IMR-90 (cell line): ENCODE data around the gene DNAJB5. TPM values are rescaled to one million over a fixed set of nuclear protein-coding genes. Genes with fewer than 3 reads are reported as not detected.
"Not testable (repeated sequence)": the region's sequence is repeated elsewhere in the genome, so short reads cannot be mapped to it uniquely, and the experiment has no call there.

Experiments
- ATAC-seq: fragments of 200-7000 bp; cut with Tn5 transposase; 2 replicates; pipeline ENCODE4 v1.9.1; 2020; ENCODE audit warnings: low read depth, mild to moderate bottlenecking, moderate library complexity
- BruUV-seq: library from RNA; stranded (reverse); fragments of 400-500 nt; replicated peaks from 2 replicates; lab custom pipeline; 2021; lab: Mats Ljungman, UMichigan
- CTCF ChIA-PET: fragments of 300-600 bp; formaldehyde crosslinking; extraction: SDS; loops from one replicate; lab custom pipeline; 2021; ENCODE audit warnings: antibody characterized with exemption; lab: Yijun Ruan, JAX
- POLR2A ChIA-PET: fragments of 300-600 bp; sonication (Branson Sonifier 250); formaldehyde crosslinking; loops from one replicate; lab custom pipeline; 2022; ENCODE audit warnings: antibody characterized with exemption; ENCODE audit not compliant: unreplicated experiment; lab: Charles Lee
- DNase-seq: peaks from one replicate; pipeline ENCODE4 v3.0.0; 2013
- H2AFZ ChIP-seq: replicated peaks from 2 replicates; pipeline ENCODE3; 2013; ENCODE audit warnings: low read length, mild to moderate bottlenecking; ENCODE audit not compliant: poor library complexity
- H2AK5ac ChIP-seq: 2 replicates; pipeline ENCODE4 v1.6.1; 2013; ENCODE audit warnings: low read depth, low read length, inconsistent platforms
- H2AK9ac ChIP-seq: replicated peaks from 2 replicates; pipeline ENCODE3; 2013; ENCODE audit warnings: mild to moderate bottlenecking, low read depth, low read length, moderate library complexity; ENCODE audit not compliant: poor library complexity
- H2BK120ac ChIP-seq: 2 replicates; pipeline ENCODE4 v1.6.1; 2013; ENCODE audit warnings: low read depth, low read length, inconsistent platforms
- H2BK15ac ChIP-seq: 3 replicates; pipeline ENCODE4 v1.6.1; 2013; ENCODE audit warnings: low read depth, low read length, inconsistent platforms
- H2BK20ac ChIP-seq: 2 replicates; pipeline ENCODE4 v1.6.1; 2013; ENCODE audit warnings: low read depth, mild to moderate bottlenecking, inconsistent platforms, low read length, moderate library complexity
- H2BK5ac ChIP-seq: 2 replicates; pipeline ENCODE4 v1.6.1; 2013; ENCODE audit warnings: mild to moderate bottlenecking, low read depth, low read length, inconsistent platforms; ENCODE audit not compliant: poor library complexity, severe bottlenecking
- H3K14ac ChIP-seq: replicated peaks from 2 replicates; pipeline ENCODE4 v1.6.1; 2013; ENCODE audit warnings: low read depth, low read length, inconsistent platforms
- H3K18ac ChIP-seq: 2 replicates; pipeline ENCODE4 v1.6.1; 2013; ENCODE audit warnings: low read depth, low read length, control low read depth
- H3K23ac ChIP-seq: 2 replicates; pipeline ENCODE4 v1.6.1; 2013; ENCODE audit warnings: low read depth, low read length, inconsistent platforms
- H3K27ac ChIP-seq: 2 replicates; pipeline ENCODE4 v1.5.1; 2013; ENCODE audit warnings: mild to moderate bottlenecking, control low read depth, low read length; ENCODE audit not compliant: insufficient read depth
- H3K27me3 ChIP-seq: 2 replicates; pipeline ENCODE4 v1.6.1; 2013; ENCODE audit warnings: low read length; ENCODE audit not compliant: control insufficient read depth, insufficient read depth
- H3K36me3 ChIP-seq: 2 replicates; pipeline ENCODE4 v1.6.1; 2013; ENCODE audit warnings: low read length, mixed read lengths; ENCODE audit not compliant: control insufficient read depth, insufficient read depth
- H3K4ac ChIP-seq: 2 replicates; pipeline ENCODE4 v1.6.1; 2013; ENCODE audit warnings: low read depth, low read length, inconsistent platforms
- H3K4me1 ChIP-seq: 2 replicates; pipeline ENCODE4 v1.6.1; 2013; ENCODE audit warnings: low read length, mixed read lengths; ENCODE audit not compliant: control insufficient read depth, insufficient read depth
- H3K4me2 ChIP-seq: 2 replicates; pipeline ENCODE4 v1.6.1; 2013; ENCODE audit warnings: low read depth, mild to moderate bottlenecking, control low read depth, low read length, moderate library complexity
- H3K4me3 ChIP-seq: 2 replicates; pipeline ENCODE4 v1.5.1; 2013; ENCODE audit warnings: low read depth, mild to moderate bottlenecking, control low read depth, low read length, moderate library complexity; ENCODE audit not compliant: insufficient read depth
- H3K56ac ChIP-seq: 2 replicates; pipeline ENCODE4 v1.6.1; 2013; ENCODE audit warnings: low read length, inconsistent platforms; ENCODE audit not compliant: insufficient read depth; ENCODE audit errors: extremely low read depth
- H3K79me1 ChIP-seq, 2 experiments: 2 replicates each; pipeline ENCODE4 v1.6.1; 2013; ENCODE audit warnings: low read length in 2 of 2, inconsistent platforms in 1 of 2, low read depth in 1 of 2
- H3K9ac ChIP-seq: 2 replicates; pipeline ENCODE4 v1.6.1; 2013; ENCODE audit warnings: low read depth, low read length, control low read depth
- H3K9me1 ChIP-seq: 2 replicates; pipeline ENCODE4 v1.6.1; 2013; ENCODE audit warnings: low read length, inconsistent platforms; ENCODE audit not compliant: insufficient read depth
- H3K9me3 ChIP-seq: 2 replicates; pipeline ENCODE4 v1.6.1; 2013; ENCODE audit warnings: low read length; ENCODE audit not compliant: control insufficient read depth, insufficient read depth
- H4K20me1 ChIP-seq: 2 replicates; pipeline ENCODE4 v1.6.1; 2013; ENCODE audit warnings: low read length, inconsistent platforms; ENCODE audit not compliant: insufficient read depth
- H4K5ac ChIP-seq: 2 replicates; pipeline ENCODE4 v1.6.1; 2013; ENCODE audit warnings: mild to moderate bottlenecking, low read depth, low read length, control low read depth
- H4K8ac ChIP-seq, 2 experiments: 2 replicates each; pipeline ENCODE4 v1.6.1; 2013; ENCODE audit warnings: low read depth in 2 of 2, low read length in 2 of 2, control low read depth in 1 of 2, inconsistent platforms in 1 of 2
- H4K91ac ChIP-seq: 2 replicates; pipeline ENCODE4 v1.6.1; 2013; ENCODE audit warnings: low read depth, low read length, inconsistent platforms; ENCODE audit not compliant: insufficient read depth
- WGBS, 2 experiments: methylation state at CpG; one replicate each; pipeline versions ENCODE4 v1.1.5 to v1.1.7; 2013; ENCODE audit warnings: missing lambda C conversion rate in 2 of 2; ENCODE audit not compliant: insufficient read length in 1 of 2; ENCODE audit errors: extremely low coverage in 2 of 2; 5-methylcytosine and 5-hydroxymethylcytosine counted together
- dilution Hi-C: fragments of 300-500 bp; cut with HindIII; formaldehyde crosslinking; loops from one replicate; pipeline ENCODE4 v1.14.3; 2018; ENCODE audit warnings: low sequenced_read_pairs; ENCODE audit not compliant: unreplicated experiment
- in situ Hi-C: fragments of 300-500 bp; cut with MboI; formaldehyde crosslinking; loops from 3 replicates; pipeline ENCODE4 v1.14.3; 2019; ENCODE audit warnings: low sequenced_read_pairs, inconsistent platforms, mixed read lengths
- intact Hi-C: fragments of 100-400 bp; cut with micrococcal nuclease; formaldehyde crosslinking; loops from 2 replicates; pipeline ENCODE4 v1.10.0; 2022
- polyA plus RNA-seq, 3 experiments: library from polyadenylated mRNA; depleted of rRNA; stranded (reverse); fragments of >200 nt; gene quantifications; 2 replicates each; pipeline ENCODE4 v1.2.3, GENCODE V29; 2012; ENCODE audit warnings: low replicate concordance in 1 of 3
- total RNA-seq: library from RNA; depleted of rRNA; stranded (reverse); fragments of >200 nt; gene quantifications from 2 replicates; pipeline ENCODE4 v1.2.3, GENCODE V29; 2012

The DNAJB5 gene
- total and polyA plus RNA-seq, 2 of the 4 experiments (the other 2 are of a cell fraction): 11.4 to 14.9 TPM

GRCh38 chr9:34956066-34956465 is 33.5 kb upstream of the DNAJB5 start:
- intact Hi-C loops, H3K4me2 ChIP-seq, H4K20me1 ChIP-seq, H3K4me1 ChIP-seq, H2BK20ac ChIP-seq, H2AK5ac ChIP-seq, H2AK9ac ChIP-seq, ATAC-seq, H3K18ac ChIP-seq, H3K79me1 ChIP-seq, H3K27ac ChIP-seq, CTCF ChIA-PET, H3K14ac ChIP-seq, H3K36me3 ChIP-seq, H3K23ac ChIP-seq, H2AFZ ChIP-seq, H3K9me1 ChIP-seq, POLR2A ChIA-PET, dilution Hi-C loops, H4K5ac ChIP-seq, H2BK120ac ChIP-seq, H2BK15ac ChIP-seq, H2BK5ac ChIP-seq, BruUV-seq, H4K8ac ChIP-seq, H3K9ac ChIP-seq, H4K91ac ChIP-seq, H3K4me3 ChIP-seq, H3K9me3 ChIP-seq, in situ Hi-C loops, DNase-seq, H3K56ac ChIP-seq, H3K4ac ChIP-seq: not testable (repeated sequence)
- 100% methylated on average over 3 of the region's 7 CpGs; no CpG with 5 or more reads in 1 of the 2 experiments for WGBS, 2 experiments
- peaks cover 49% of the 10 kb centered on the region for H3K27me3 ChIP-seq
